GM21526 (cell line): ENCODE results near the gene SEC24D.

Source experiments
- ATAC-seq: cut with Tn5 transposase; IDR thresholded peaks from one replicate; pipeline ENCODE4 v1.9.1; 2021; ENCODE audit warnings: moderate library complexity; ENCODE audit not compliant: unreplicated experiment, low FRiP score

The SEC24D gene

DNA sequence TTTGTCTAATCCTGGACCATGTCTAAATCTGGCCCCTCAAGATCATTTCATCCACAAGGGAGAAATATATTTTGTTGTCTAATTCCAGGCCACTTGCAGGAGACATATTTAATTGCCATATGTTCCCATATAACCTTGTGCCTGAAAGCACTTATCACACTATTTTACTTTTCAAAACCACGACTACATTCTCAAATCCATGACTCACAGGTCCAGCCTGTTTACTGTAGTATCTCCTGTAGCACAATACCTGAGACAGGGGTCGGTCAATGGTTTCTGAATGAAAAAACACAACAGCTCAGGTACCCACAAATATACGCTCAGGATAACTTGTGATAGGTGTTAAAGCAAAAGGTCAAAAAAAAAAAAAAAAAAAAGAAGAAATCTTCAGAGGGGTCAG lies 60.9 kb downstream of the SEC24D start:
- ATAC-seq: no peak

GRCh38 chr4:118774321-118774720 lies 61.6 kb downstream of the SEC24D start:
- ATAC-seq: no peak

DNA sequence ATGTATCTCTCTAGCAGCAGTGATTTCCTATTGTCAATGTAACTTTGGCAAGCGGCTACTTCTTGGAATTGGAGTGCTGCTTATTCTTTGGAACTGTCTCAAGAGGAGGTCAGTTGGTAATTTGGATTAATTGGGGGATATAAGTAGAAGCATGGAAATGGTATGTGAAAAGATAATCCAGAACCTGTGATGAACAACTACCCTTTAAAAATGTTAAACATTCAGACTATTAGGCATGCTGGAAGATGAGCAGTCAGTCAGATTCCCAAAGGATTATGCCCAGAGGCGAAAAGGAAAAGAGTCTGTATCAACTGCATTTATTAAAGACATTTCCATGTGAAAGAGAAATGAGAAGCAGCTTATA lies 62.5 kb downstream of the SEC24D start:
- ATAC-seq: no peak

DNA sequence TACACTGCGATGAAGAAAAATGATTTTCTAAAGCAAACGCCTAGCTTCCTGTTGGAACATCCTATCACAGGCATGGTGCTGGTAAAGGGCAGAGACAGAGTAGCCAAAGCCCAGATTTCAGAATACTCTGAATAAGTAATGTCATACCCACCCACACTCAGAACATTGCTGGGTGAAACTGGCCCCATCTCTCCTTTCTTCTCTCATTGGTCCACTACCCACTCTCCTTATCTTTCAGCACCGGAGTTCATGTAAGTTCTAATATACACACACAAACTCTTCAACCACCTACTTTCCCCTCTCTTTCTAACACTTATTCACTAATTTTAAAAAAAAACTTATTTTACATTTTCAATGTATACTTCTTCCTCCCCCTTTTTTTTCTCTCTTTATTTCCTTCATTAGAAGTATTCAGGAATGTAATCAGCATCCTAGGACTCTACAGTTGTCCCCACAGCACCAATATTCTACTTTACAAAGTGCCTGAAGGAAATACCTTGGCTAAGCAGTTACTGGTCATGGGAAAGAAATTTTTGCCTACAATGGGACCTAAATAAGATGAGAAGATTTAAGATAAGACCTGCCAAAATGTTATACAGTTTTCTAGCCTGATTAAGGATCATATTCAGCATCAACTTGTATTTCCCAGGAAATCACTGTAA lies 63.0 kb downstream of the SEC24D start:
- no peak for ATAC-seq

DNA sequence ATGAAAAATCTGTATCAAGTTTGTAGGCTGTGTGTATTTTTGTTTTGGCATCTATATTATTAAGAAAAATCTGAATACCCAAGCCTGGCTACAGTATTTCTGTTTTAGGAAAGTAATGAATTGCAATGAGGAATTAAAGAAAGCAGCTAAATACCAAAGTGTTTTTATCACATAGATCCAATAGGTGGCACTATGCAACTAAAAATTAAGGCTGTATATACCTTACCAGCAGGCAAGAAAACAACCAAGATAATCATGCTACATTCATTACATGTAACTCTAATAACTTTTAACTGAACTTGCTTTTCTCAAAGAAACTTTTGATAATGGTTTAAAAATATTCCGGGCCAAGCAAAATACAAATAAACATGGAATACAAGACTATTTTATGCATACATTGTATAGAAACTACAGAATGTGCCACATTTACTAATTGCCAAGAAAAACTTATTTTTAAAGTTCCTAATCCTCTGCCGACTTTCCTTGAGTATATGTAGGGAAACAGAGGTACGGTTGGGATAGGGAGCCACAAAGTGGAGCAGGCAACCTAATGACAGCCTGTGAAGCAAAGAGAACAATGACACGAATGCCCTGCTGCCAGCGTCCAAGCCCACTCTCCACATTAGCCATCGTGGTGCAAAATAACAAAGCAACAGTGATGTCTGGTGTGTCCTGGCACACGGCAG lies 63.7 kb downstream of the SEC24D start:
- no peak for ATAC-seq

DNA sequence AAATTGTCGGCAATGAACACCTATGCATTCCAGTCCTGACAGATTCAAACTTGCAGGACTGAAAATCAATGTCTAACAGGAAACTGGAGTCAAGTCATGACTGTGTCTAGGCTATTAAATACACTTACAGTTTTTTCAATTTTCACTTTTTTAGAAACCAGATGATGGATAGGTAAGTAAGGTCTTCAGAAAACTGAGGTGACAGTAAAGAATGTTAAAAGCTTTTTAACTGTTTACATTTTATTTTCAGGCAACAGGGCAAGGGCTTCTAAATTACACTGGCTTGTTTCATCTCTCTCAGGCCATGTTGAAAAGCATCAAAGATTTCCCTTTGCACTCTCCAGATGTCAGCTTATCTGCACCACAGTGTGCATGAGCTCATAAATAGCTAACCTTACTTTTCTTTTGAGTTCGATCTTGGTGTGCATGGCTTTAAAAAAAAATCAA lies 65.2 kb downstream of the SEC24D start:
- no peak for ATAC-seq

GRCh38 chr4:118769161-118769560 lies 66.8 kb downstream of the SEC24D start:
- no peak for ATAC-seq

DNA sequence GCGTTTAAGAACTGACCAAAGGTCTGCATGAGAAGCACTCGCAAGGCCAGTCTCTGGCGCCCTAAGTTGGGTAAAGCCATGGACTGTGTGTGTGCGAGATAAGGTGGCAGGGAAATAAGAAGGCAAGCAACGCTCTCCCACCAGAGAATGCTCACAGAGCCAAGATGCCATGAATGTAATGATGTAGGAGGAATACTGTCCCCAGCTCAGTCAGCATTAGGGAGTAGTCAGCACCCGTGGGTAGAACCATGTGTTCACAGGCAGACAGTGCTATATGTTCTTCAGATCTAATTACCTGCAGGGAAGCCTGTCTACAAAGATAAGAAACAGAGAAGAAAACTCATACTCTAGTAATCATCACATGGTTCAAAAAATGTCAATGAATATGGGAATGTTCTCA lies 68.8 kb downstream of the SEC24D start:
- ATAC-seq: no peak

- ATAC-seq: no peak
Observed at GRCh38 chr4:118765399-118765798, 70.5 kb downstream of the SEC24D start.

DNA sequence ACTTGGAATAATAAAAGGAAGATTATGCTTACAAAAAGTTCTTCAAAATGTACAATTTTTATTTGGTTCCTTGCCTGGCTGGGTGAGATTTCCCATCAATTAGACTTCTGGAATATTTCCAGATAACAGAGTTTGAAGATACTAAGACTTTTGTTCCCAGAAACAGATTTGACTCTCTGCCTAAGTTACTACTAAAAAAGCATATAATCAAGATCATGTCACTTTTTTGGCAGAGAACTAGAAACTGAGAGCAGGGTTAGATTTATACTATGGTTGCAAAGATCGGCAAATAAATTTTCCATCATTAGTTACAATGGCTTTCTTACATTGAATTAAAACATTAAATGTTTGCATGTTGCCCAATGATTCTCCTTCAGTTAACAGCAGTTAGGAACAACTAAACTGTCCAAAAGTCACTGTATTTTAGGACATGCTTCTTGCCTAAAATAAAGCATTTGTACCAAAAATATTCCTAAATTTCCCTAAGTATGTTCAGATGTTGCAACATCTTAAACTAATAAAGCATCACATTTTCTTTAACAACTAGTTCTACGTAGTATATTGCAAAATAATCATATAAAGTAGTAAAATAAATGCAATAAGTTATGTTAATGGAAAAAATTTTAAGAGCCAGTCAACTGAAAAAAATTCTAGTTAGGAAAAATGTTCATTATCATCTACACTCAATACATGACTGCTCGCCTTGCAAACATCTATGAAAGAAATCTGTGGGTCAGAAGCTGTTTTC lies 73.0 kb downstream of the SEC24D start:
- no peak for ATAC-seq

GRCh38 chr4:118762155-118762554 lies 73.8 kb downstream of the SEC24D start:
- no peak for ATAC-seq

DNA sequence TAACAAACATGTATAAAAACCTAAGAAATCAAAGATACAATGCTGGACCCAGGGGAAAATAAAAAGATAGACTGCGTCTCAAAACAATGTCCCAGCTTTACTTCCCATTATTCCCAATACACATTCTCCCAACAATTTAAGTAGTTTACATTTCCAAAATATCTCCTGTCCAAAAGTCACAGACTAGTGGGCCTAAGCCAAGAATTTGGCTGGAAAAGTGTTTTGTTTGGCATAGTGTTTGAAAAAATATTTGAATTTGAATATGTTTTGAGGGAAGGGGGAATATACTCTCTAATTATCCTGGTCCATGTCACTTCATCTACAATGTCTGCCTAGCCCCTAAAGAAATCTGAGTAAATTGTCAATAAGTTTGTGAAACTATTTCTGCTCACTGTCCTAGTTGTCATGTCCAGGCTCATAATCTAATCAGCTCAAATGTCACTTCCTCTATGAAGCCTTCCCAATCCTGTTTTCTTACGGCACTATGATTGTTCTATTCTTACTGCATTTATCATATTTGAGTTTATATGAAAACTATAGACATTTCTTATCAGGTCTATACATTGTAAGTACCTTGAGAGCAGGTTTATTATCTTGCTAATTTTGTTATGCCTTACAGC lies 74.4 kb downstream of the SEC24D start:
- no peak for ATAC-seq

DNA sequence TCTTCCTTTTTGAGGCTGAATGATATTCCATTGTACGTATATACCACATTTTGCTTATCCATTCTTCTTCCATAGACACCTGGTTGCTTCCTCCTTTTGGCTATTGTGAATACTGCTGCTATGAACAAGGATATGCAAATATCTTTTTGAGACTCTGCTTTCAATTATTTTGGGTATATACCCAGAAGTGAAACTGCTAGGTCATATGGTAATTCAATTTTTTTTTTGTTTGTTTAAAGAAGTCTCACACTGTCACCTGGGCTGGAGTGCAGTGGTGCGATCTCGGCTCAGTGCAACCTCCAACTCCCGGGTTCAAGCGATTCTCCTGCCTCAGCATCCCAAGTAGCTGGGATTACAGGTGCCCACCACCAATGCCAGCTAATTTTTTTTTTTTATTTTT lies 75.4 kb downstream of the SEC24D start:
- ATAC-seq: peak; percentile 97

DNA sequence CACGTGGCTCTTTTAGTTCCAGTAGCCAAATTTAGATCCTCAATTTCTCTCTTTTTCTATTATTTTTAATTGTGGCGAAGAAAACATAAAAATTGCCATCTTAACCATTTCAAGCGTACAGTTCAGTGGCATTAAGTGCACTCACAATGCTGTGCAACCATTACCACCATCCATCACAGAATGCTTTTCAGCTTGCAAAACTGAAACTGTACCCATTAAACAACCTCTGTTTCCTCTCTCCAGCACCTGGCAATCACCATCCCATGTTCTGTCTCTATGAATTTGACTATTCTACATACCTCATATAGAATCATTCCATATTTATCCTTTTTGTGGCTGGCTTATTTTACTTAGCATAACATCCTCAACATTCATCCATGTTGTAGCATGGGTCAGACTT lies 75.8 kb downstream of the SEC24D start:
- peak; percentile 39 for ATAC-seq

DNA sequence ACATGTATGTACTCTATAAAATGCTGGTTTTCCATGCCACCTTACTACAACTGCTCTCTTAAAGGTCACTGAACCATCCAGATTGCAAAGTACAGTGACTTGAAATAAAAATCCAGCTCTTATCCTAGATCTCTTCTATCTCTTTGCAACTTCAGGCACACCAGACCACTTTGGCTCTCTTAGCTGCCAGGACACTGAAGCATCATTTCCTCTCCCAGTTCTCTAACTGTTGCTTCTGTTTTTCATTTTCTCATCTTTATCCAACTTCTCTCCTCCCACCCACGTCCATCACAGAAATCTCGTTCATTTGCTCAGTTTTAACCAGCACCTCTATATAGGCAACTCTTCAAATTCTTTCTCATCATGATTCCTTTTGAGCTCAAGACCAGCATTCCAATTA lies 76.4 kb downstream of the SEC24D start:
- ATAC-seq: no peak

- no peak for ATAC-seq
Observed at GRCh38 chr4:118758293-118758692, 77.6 kb downstream of the SEC24D start.

DNA sequence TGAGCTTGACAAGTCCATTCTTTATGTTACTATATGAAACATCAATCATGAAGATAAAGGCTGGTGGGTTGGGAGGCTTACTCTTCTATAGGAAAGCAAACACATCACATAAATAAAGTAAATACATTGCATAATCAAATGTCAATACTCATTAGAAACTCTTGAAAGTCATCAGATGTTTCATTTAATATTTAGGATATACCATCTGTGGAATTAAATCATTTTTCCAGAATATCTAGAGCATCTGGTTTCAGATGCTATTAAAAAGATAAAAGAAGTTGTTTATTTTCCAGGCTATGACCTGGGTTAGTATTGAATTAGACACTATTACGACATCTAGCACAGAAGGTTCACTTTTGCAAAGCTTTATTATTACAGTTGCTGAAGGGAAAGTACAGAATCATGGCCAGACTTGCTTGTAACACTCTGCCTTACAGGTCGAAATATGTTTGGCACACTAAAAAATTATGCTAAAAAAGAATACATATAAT lies 78.1 kb downstream of the SEC24D start:
- ATAC-seq: no peak

GRCh38 chr4:118756958-118757357 lies 79.0 kb downstream of the SEC24D start:
- ATAC-seq: no peak

DNA sequence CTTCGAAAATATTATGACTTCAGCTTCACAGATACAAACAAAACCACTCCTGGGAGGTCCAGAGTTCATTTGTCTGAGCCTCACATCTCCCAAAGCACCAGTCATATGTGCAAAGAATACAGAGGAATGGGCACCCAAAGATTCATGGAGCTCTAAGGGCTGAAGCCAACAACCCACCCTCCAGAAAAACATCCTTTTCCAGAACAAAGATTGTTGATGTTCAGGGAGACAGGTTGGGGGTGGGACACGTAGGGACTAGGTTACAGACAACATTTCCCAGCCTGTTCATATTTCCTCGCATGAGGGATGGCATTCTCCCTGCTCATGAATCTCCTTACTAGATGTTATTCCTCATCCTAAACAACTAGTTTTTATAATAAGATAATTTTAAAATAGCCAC lies 79.5 kb downstream of the SEC24D start:
- no peak for ATAC-seq

DNA sequence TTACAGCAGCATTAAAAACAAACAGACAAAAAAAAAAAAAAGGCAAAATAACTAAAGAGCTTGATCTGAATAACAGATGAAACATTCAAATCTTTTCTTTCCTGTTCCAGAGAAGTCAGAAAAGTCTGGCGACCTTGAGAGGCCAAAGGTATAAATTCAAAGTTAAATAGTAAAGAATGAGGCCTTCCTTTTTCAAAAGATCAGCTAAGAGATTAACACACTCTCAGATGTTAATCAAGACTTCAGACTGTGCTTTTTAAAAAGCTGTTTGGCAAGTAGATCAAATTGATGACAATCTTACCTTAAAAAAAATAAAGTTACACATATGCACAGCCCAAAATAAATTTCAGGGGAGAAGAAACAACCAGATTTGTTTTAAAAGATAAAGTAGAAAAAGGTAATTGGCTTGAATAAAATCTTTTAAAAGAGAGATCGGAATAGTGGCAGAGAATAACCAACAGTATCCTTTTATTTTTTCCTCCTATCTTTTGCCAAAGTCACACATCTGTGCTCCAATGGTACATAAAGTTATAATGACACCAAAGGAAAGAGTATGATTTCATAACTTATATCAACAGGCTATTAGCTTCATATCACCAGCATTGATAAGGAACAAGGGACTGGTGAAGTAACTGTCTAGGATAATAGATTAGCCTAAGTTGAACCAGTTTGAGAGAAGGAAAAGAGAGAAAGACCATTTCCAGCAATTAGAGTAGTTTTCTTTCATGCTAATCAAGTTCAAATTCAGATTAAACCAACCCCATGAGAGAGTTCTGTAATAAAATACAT lies 80.3 kb downstream of the SEC24D start:
- no peak for ATAC-seq
